HFF-Myc (cell line): Measurements from ENCODE around the gene SIGLEC12.

Experiments used
- DNase-seq: peaks from one replicate; pipeline ENCODE4 v3.0.0-alpha.2; 2011; ENCODE audit warnings: low read depth; ENCODE audit errors: extremely low read depth
- H3K4me3 ChIP-seq: replicated peaks from 2 replicates; pipeline ENCODE4 v1.5.1; 2011; ENCODE audit warnings: low read depth, mild to moderate bottlenecking, control low read depth, low read length
- TF ChIP-seq, protein P1 (sequence below): IDR thresholded peaks from 2 replicates; pipeline ENCODE4 v1.5.1; 2012; ENCODE audit warnings: mild to moderate bottlenecking, low read depth, low read length, control low read depth; ENCODE audit errors: missing control alignments

SIGLEC12 gene

DNA sequence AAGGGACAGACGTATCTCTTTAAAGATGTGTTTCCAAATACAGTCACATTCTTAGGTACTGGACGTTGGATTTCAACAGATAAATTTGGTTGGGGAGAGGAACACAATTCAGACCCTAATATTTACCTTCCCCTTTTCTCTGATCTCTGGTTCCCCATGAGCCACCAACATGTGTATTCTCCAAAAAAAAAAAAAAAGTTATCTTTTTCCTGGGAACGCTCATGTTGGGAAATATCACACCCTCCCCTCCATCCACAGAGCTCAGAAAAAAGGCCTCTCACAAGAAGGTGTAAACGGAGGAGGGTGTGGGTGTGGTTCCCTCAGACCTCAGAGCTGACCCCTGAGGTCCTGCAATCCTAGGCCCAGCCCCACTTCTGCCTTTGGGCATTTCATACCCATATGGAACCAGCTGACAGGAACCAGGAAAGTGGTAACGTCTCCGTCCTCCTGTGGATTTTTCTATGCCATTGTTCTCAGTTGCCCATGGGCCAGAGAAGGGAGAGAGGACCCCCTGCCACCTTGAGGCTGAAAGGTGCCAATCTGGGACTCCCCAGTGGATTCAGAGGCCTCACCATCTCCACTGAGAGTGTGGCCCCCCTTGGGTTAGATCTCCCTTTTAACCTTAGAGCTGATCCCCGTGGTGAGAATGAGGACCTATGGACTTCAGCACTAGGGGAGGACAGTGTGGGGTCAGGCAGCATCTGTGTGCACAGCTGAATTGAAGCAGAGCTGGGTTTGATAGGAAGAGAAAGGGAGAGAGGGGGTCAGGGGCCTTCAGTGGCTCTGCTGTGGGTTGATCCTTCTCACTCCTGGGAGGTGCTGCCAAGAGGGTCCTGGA, 8.4 kb upstream of the SIGLEC12 start:
- TF ChIP-seq, protein P1, sequence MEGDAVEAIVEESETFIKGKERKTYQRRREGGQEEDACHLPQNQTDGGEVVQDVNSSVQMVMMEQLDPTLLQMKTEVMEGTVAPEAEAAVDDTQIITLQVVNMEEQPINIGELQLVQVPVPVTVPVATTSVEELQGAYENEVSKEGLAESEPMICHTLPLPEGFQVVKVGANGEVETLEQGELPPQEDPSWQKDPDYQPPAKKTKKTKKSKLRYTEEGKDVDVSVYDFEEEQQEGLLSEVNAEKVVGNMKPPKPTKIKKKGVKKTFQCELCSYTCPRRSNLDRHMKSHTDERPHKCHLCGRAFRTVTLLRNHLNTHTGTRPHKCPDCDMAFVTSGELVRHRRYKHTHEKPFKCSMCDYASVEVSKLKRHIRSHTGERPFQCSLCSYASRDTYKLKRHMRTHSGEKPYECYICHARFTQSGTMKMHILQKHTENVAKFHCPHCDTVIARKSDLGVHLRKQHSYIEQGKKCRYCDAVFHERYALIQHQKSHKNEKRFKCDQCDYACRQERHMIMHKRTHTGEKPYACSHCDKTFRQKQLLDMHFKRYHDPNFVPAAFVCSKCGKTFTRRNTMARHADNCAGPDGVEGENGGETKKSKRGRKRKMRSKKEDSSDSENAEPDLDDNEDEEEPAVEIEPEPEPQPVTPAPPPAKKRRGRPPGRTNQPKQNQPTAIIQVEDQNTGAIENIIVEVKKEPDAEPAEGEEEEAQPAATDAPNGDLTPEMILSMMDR = no peak
- DNase-seq = no peak
- H3K4me3 ChIP-seq = no peak overlapping the region

DNA sequence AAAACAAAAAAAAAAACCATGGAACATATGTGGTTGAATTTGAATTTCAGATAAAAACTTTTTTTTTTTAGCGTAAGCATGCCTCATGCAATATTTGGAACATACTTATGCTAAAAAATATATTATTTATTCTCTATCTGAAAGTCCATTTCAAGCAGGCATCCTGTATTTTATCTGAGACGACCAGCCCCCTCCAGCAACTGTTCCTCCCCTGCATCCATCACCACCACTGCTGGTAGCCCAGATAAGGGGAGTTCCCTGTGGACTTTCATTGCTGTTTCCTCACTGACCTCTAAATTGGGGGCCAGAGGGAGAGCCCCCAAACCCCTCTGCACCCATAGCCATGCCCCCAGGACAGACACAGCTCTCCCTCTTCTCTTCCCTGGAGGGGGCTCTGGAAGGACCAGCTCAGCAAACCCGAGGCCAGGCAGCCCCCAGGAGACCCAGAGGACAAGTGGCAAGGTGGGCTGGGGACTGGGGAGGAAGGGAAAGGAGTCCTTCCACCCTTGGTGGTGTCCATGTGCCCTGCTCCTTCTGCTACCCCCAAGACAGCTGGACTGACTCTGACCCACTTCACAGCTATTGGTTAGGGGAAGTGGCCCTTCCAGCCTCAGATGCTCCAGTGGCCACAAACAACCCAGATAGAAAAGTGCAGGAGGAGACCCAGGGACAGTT, 6.6 kb upstream of the SIGLEC12 start:
- TF ChIP-seq, protein P1 = no peak
- H3K4me3 ChIP-seq = no peak overlapping the region
- DNase-seq = no peak

DNA sequence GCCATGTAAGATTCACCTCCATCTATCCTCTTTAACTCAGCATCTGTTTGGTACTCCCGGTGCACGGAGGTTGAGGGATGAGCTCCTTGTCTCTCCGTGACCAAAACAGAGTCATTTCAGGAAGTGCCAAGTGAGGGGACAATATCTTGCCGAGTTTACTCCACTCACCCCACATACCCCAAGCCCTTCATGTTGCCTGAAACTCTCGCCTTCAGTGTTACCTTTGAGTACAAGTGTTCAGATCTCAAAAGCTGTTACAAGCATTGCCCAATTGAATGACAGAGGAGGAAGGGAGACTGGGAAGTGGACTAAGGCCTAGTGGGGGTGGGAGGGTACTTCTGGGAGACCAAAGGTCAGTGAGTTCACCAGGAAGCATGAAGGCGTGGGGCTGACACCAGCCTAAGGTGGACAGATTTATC, 6.0 kb upstream of the SIGLEC12 start:
- no peak for DNase-seq
- TF ChIP-seq, protein P1 = no peak
- H3K4me3 ChIP-seq = no peak overlapping the region

DNA sequence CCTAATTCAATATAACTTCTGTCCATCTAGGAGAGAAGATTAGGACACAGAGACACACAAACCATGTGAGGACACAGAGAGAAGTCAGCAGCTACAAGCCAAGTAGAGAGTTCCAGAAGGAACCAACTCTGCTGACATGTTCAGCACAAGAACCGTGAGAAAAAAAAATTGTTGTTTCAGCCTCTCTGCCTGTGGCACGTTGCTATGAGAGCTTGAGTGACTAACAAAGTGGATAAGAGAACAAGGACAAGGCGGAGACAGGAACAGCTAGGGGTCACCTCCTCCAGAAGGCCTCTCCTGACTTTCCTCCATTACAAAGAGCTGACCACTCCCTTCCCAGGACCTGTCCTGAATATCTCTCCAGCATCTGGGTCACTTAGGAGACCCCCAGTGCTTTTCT, 5.6 kb upstream of the SIGLEC12 start:
- no peak overlapping the region for H3K4me3 ChIP-seq
- TF ChIP-seq, protein P1 = no peak
- DNase-seq = no peak

DNA sequence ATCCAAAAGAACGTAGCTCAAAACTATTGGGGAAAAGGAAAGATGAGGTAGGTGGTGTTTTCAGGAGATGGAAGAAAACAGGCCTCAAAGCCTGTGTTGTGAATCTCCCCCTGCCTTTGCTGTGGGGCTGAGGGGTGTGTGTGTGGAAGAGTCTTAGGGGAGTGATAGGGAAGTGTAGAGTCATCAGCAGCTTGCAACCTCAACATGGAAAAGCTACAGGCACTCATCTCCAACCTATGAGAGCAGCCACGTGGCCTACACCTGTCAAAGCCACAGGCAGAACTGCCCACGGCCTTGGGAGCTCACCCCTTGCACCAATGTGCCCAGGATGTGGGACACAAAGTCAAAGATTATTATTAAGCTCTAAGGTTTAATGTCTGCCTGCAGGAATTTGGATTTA, 4.3 kb upstream of the SIGLEC12 start:
- DNase-seq = no peak
- H3K4me3 ChIP-seq = no peak overlapping the region
- TF ChIP-seq, protein P1 = no peak

DNA sequence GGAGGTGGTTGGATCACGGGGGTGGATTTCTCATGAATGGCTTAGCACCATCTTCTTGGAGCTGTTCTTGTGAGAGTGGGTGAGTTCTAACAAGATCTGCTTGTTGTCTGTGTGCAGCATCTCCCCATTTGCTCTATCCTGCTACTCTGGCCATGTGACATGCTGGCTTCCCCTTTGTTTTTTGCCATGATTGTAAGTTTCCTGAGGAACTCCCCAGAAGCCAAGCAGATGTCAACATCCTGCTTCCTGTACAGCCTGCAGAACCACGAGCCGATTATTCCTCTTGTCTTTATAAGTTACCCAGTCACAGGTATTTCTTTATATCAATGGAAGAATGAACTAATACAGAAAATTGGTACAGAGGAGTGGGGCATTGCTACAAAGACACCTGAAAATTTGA, 2.3 kb upstream of the SIGLEC12 start:
- no peak overlapping the region for H3K4me3 ChIP-seq
- TF ChIP-seq, protein P1 = no peak
- DNase-seq = no peak
